ENCODE data around the gene ART1.
"Not testable (repeated sequence)": the region's sequence is repeated elsewhere in the genome, so short reads cannot be mapped to it uniquely, and the experiment has no call there.

The ART1 gene

GRCh38 chr11:3644817-3645235 is at the start of gene ART1:
Gene ART1 (plus strand): TSS chr11:3645128. CDS start chr11:3659214, 14,086 bp downstream.
- FAIRE-seq, result no peak

GRCh38 chr11:3597743-3598142 is 47.2 kb upstream of the ART1 start:
- FAIRE-seq, result not testable (repeated sequence)

- not testable (repeated sequence) for FAIRE-seq
Measured at GRCh38 chr11:3600201-3600600, 44.7 kb upstream of the ART1 start.

- FAIRE-seq, result no peak
Measured at GRCh38 chr11:3604167-3604566, 40.8 kb upstream of the ART1 start.

- FAIRE-seq, result no peak
Measured at GRCh38 chr11:3605283-3605662, 39.7 kb upstream of the ART1 start.

GRCh38 chr11:3605771-3606203 is 39.1 kb upstream of the ART1 start:
- FAIRE-seq, result no peak

GRCh38 chr11:3609416-3610265 is 35.3 kb upstream of the ART1 start:
- FAIRE-seq, result peak; percentile 90

- FAIRE-seq, result no peak
Measured at GRCh38 chr11:3610846-3611245, 34.1 kb upstream of the ART1 start.

GRCh38 chr11:3611976-3612678 is 32.8 kb upstream of the ART1 start:
- FAIRE-seq, result no peak

GRCh38 chr11:3613998-3614741 is 30.8 kb upstream of the ART1 start:
- FAIRE-seq, result no peak

GRCh38 chr11:3614742-3615171 is 30.2 kb upstream of the ART1 start:
- FAIRE-seq, result no peak

- no peak for FAIRE-seq
Measured at GRCh38 chr11:3615998-3616397, 28.9 kb upstream of the ART1 start.

- no peak for FAIRE-seq
Measured at GRCh38 chr11:3616721-3617460, 28.0 kb upstream of the ART1 start.

- FAIRE-seq, result no peak
Measured at GRCh38 chr11:3617990-3618389, 26.9 kb upstream of the ART1 start.

GRCh38 chr11:3622521-3622920 is 22.4 kb upstream of the ART1 start:
- FAIRE-seq, result no peak

GRCh38 chr11:3623121-3623520 is 21.8 kb upstream of the ART1 start:
- no peak for FAIRE-seq

- FAIRE-seq, result no peak
Measured at GRCh38 chr11:3623767-3624458, 21.0 kb upstream of the ART1 start.

GRCh38 chr11:3626250-3626960 is 18.5 kb upstream of the ART1 start:
- FAIRE-seq, result no peak

GRCh38 chr11:3627291-3627690 is 17.6 kb upstream of the ART1 start:
- FAIRE-seq, result no peak

- FAIRE-seq, result no peak
Measured at GRCh38 chr11:3631331-3631730, 13.6 kb upstream of the ART1 start.

- no peak for FAIRE-seq
Measured at GRCh38 chr11:3632070-3632660, 12.8 kb upstream of the ART1 start.

Data from A204.1 (cell line).